ENCODE data around the gene REM2.
"Not testable (repeated sequence)": the region's sequence is repeated elsewhere in the genome, so short reads cannot be mapped to it uniquely, and the experiment has no call there.

REM2 gene

DNA sequence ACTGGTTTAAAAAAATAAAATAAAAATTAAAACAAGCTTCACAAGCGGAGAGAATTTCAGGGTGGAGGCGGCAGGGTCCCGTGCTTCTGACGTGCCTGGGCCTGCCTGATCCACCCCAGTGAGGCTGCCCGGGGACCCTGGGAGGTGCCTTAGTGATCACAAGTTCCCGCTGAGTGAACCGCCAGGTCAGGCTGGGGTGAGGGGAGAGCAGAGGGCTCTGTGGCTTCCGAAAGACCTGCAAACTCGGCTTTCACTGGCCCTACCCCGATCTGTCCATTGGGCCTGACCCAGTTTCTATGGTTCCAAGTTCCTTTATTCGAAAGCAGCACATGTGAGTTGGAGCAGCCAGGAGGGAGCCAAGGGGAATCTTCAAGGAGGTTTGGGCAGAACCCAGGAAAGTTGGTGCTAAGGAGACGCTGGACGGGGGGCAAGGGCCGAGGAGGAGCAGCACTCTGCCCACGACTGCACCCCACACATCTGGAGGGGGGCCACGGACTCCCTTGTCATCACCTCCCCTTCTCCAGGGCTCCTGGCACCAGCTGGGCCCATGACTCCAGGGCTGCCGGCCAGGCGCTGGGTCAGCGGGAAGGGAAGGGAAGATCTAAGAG lies 33.7 kb upstream of the REM2 start:
- no peak for DNase-seq

DNA sequence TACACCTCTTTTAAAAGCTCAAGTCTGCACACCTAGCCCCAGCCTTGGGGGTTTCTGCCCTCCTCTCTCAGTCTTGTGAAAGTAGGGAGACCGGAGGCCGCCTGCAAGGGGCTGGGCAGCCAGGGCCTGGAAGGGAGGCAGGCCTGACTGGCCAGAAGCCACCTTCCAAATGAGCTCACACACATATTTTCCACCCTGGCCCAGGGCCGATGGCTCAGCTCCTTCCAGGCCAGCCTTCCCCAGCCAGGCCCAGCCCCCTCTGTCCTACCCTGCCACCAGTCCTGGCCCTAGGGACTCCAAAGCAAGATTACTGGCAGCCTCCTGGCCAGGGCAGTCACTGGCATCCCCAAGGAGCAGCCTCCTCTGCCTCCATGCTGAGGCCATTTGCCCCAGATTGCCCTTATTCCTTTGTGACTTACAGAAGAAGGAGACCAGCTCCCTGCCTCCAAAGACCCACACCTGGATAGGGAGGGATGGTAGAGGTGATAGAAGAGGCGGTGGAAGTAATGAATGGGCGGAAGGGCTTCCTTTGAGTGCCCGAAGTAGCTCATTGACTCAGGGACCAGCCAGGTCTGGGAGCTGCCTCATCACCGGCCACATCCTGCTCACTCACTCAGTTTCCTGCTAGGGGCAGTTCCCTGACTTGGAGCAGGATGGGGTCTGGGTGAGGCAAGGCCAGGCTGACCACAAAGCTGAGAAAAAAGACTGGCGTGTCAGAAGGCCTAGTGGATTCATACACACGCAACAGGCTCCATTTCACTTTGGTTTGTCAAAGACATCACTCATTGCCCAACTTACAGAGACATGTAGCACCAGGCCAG lies 31.9 kb upstream of the REM2 start:
- DNase-seq = no peak

DNA sequence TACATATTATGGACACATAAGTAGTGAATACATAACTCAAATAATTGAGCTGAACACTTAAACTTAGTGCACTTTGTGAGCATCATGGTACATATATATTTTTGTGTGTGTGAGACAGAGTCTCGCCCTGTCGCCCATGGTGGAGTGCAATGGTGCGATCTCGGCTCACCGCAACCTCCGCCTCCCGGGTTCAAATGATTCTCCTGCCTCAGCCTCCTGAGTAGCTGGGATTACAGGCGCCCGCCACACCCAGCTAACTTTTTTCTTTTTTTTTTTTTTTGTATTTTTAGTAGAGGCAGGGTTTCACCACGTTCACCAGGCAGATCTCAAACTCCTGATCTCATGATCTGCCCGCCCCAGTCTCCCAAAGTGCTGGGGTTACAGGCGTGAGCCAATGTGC lies 30.8 kb upstream of the REM2 start:
- not testable (repeated sequence) for DNase-seq

DNA sequence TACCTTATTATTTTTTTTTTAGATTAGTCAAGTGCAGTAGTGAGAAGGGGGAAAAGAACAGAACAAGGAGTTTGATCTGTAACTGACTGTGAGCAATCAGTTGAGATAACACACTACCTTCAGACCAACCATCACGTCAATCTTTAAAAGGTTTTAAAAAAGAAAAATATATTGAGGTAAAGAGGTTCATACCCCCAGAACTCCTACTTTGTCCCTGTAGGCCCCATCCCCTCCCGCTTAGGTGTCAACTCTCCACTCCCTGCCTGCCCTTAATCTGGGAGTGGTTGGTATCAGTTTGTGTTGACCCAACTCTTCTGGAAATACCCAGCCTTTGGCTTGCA lies 30.5 kb upstream of the REM2 start:
- DNase-seq = no peak

DNA sequence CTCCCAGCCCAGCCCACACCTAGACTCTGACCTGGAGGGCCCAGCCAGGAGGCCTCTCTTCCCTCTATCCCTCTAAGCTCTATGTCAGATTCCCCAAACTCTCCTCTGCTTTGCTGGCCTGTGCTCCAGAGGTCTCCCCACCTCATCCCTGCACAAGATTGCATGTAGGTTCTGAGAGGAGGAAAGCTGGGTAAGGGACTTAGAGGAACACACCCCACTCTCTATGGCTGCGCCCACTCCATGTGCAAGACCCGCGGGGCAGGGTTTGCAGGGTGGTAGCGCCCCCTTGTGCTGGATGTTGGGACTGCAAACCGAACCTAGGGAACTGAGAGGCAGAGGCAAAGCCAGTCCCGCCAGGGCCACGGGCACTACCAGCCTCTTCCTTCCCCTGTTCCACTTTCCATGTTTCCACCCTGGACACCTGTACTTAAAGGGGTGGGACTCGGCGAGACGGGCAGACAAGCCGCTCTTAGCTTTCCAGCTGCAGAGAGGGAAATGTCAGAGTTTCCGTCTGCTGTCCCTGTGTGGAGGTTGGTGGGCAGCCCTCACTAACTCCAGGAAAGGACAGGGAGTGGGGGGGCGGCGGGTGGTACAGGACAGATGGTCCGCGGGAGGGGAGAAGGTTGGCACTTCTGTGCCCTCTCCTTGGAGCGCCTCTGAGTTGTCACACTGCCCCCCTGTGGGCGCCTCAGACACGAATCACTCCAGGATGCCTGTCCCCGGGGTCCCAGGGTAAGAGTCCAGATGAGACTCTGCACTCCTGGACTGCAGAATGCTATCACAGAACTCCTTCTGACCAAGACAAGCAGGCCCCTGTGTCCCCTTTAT lies 29.9 kb upstream of the REM2 start:
- DNase-seq = peak; percentile 90

DNA sequence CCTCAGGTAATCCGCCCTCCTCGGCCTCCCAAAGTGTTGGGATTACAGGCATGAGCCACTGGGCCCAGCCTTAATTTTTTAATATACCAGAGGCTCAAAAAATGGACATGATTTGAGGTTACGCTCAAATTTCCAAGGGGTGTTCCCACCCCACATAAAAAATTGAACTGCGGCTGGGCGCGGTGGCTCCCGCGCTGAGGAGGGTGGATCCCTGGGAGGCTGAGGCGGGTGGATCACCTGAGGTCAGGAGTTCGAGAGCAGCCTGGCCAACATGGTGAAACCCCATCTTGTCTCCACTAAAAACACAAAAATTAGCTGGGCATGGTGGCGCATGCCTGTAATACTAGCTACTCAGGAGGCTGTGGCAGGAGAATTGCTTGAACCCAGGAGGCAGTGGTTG lies 28.7 kb upstream of the REM2 start:
- not testable (repeated sequence) for DNase-seq

DNA sequence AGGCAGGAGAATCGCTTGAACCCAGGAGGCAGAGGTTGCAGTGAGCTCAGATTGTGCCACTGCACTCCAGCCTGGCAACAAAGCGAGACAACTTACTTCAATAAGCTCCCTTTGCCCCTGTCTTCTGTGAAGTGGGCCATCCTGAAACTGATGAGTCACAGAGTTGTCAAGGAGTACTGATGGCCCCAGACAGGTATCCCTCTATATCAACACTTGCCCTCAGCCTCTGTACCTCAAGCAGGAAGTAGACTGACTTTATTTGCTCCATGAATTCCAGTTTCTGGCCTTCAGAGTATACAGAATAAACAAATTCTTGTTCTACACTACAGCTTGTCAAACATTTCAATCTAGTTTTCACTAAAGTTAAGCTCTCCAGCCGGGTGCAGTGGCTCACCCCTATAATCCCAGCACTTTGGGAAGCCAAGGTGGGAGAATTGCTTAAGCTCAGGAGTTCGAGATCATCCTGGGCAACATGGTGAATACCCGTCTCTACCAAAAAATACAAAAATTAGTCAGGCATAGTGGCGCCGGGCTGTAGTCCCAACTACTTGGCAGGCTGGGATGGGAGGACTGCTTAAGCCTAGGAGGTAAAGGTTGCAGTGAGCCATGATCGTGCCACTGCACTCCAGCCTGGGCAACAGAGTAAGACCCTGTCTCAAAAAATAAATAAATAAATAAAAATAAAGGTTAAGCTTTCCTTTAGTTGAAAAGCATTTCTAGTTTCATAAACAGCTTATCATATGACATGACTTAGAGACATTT lies 27.9 kb upstream of the REM2 start:
- DNase-seq = no peak

DNA sequence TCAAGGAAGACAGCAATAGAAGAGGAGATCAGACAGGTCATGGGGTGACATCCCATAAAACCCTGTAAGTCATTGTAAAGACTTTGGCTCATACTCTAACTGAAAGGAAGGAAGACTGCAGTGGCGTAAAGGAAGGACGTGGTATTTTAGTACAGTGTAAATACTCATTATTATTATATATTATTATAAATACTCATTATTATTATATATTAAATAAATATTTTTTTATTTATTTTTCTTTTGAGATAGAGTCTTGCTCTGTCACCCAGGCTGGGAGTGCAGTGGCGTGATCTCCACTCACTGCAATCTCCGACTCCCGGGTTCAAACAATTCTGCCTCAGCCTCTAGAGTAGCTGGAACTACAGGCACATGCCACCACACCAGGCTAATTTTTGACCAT lies 26.6 kb upstream of the REM2 start:
- DNase-seq = no peak

DNA sequence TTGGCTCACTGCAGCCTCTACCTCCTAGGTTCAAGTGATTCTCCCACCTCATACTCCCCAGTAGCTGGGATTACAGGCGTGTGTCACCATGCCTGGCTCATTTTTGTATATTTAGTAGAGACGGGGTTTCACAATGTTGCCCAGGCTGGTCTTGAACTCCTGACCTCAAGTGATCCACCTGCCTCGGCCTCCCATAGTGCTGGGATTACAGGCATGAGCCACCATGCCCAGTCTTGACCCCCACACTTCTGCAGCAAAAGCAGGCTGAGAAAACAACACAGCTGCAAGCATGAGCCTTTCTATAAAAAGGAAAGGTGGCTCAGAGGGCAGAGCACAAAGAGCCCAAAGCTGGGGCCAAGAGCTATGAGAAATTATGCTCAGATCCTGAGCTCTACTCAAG lies 22.6 kb upstream of the REM2 start:
- not testable (repeated sequence) for DNase-seq

DNA sequence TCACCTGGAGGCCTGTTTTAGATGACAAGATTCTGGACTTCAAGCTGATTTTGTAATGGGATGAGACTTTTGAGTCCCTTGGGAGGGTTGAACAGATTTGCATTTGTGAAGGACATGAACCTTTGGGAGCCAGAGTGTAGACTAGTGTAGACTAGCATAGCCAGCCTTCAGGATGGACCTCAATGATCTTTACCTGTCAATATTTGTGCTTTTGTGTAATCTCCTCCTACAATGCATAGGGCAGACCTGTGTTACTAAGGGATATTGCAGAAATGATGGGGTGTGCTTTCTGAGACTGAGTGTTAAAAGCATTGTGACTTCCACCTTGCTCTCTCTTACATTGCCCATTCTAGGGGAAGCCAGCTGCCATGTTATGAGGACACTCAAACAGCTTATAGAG lies 21.4 kb upstream of the REM2 start:
- no peak for DNase-seq

DNA sequence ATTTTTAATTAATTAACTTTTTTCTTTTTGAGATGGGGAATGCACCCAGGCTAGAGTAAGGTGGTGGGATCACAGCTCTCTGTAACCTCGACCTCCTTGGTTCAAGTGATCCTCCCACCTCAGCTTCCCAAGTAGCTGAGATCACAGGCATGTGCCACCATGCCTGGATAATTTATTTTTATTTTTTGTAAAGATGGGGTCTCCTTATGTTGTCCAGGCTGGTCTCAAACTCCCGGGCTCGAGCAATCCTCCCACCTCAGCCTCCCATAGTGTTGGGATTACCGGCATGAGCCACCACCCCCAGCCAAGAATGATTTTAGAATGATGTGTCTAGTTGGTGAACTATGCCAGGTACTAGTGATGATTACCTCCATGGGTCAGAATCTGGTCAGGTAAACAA lies 18.0 kb upstream of the REM2 start:
- no peak for DNase-seq

DNA sequence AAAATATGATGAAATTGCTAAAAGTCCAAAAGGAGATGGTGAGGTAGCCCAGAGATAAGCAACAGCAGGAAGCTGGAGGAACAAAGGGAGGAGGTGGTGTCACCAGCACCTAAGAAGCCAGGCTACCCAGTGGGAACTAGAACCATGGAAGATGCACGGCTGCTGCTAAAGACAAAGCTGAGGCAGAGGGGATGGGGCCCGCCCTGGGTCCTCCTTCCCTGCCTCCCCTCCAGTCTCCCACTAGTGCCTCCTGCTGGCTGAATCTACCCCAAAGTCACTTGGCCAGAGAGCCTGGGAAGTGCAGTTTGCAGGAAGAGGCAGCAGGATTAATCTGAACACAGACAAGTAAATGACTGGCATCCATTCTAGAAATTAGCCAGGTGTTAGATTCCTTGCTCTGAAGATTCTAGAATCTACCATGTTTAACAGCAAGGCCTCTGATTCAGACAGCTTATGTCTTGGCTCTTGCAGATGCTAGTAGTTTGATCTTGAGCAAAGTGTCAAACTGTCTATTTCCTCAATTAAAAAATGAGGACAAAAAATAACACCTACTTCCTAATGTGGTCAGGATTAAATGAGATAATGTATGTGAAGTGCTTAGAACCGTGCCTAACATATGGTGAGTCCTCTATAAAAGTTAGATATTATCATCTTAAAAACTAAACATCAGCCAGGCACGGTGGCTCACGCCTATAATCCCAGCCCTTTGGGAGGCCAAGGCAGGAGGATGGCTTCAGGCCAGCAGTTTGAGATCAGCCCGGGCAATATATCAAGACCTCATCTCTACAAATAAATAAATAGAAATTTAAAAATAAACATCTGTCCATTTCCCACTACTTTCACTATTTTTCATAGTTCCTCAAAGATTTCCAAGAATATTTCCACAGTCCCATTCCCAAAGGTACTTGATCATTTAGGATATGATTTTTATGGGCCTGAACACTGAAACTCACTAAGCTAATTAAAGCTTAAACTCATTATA lies 17.3 kb upstream of the REM2 start:
- peak; percentile 27 for DNase-seq

DNA sequence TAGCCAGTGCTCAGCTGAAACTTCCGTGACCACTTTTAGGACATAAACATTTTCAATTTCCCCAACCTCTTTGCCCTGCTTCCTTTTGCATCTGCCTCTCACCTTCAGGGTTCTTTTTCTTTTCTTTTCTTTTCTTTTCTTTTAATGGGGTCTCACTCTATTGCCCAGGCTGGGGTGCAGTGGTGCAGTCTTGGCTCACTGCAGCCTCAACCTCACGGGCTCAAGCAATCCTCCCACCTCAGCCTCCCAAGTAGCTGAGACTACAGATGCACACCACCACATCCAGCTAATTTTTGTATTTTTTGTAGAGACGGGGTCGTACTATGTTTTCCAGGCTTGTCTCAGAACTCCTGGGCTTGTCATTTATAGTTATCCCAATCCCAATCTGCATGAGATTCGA lies 16.1 kb upstream of the REM2 start:
- no peak for DNase-seq

DNA sequence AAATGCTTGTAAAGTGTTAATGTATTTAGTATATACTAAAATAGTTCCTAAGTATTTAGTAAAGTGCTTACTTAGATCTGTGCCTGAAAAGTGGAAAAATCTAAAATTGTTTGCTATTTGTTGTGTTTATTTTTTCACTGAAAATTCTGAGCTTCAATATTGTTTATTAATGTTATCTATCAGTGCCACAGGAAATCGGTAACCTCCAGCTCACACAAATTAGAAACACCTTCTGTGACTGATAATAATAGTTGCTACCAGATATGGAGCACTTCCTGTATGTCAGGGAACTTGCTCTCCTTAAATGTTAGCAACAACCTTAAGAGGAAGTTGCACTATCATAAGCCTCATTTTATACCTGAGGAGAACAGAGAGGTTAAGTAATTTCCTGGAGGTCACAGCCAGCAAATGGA lies 12.2 kb upstream of the REM2 start:
- no peak for DNase-seq

DNA sequence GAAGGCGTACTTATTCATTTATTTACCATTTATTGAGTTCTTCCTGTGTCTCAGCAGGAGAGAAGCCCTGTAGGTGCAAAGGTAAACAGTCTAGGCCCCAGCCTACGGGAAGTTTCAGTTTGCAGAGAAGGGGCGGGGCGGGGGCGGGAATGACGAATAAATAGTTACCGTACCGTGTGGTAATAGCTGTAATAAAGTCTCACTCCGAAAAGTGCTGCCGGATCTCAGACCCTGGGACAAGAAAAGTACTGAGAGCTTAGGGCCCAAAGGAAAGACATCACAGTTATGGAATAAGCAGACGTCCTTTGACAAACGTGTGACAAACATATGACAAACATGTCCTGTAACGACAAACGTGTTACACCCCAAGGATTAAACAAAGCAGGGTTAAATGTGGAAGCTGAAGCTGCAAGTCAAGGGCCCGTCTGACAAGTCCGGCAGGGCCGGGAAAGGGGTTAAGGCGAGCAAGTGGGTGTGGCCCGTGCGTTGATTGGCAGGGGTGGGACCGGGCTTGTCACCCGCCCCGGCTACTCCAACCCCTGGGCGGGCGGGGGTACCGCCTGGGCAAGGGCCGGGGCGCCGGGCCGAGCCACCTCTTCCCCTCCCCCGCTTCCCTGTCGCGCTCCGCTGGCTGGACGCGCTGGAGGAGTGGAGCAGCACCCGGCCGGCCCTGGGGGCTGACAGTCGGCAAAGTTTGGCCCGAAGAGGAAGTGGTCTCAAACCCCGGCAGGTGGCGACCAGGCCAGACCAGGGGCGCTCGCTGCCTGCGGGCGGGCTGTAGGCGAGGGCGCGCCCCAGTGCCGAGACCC lies 11.6 kb upstream of the REM2 start, which contains the start of gene LRP10:
Gene LRP10 (plus strand): TSS at position 517 of the 809 bp plus-strand sequence. CDS start 564 bp downstream, outside the sequence.
- peak; percentile 90 for DNase-seq

DNA sequence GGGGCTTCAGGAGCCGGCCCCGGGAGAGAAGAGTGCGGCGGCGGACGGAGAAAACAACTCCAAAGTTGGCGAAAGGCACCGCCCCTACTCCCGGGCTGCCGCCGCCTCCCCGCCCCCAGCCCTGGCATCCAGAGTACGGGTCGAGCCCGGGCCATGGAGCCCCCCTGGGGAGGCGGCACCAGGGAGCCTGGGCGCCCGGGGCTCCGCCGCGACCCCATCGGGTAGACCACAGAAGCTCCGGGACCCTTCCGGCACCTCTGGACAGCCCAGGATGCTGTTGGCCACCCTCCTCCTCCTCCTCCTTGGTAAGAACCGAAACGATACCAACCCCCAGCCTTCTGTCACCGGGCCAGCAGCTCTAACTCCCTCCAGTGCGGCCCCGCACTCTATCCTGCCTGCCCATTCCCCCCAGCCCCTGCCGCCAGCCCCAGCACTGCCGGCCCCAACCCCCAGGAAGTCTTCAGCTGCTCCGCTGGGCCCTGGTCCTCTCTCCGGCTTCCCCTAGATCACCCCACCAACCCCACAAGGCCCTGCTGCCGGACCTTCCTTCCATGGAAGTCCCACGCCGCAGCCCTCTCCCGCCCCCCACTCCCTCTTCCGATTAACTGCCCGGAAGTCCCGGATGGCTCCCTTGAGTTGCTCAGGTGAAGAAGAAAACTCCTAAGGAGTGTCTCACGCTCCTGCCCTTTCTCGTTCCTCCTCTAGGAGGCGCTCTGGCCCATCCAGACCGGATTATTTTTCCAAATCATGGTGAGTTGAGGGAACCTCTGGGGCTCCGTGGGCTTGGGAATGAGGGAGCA lies 10.8 kb upstream of the REM2 start:
- DNase-seq = peak; percentile 82

DNA sequence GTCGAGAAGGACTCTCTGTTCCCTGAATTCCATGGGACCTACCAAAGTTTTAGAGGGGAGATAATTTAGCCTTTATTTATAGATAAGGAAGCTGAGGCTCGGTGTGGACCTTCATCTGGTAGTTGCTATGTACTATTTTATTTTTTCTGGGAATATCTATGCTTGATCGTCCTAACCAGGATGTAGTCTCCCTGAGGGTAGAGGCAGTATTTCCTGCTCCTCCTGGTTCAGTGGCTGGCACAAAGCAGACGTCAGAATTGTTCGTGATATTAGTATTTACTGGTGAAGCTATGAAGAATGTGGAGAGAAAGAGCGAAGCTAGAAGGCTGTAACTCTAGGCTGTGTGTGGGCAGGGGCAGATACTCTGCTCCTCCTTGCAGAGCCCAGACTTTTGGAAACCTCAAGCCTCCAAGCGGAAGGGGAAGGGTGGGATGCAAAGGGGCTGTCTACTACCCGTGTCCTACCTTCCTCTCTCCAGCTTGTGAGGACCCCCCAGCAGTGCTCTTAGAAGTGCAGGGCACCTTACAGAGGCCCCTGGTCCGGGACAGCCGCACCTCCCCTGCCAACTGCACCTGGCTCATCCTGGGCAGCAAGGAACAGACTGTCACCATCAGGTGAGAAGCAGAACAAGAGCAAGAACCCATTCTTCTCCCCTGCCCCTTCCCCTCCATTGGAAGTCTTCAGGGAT lies 10.0 kb upstream of the REM2 start:
- no peak for DNase-seq

DNA sequence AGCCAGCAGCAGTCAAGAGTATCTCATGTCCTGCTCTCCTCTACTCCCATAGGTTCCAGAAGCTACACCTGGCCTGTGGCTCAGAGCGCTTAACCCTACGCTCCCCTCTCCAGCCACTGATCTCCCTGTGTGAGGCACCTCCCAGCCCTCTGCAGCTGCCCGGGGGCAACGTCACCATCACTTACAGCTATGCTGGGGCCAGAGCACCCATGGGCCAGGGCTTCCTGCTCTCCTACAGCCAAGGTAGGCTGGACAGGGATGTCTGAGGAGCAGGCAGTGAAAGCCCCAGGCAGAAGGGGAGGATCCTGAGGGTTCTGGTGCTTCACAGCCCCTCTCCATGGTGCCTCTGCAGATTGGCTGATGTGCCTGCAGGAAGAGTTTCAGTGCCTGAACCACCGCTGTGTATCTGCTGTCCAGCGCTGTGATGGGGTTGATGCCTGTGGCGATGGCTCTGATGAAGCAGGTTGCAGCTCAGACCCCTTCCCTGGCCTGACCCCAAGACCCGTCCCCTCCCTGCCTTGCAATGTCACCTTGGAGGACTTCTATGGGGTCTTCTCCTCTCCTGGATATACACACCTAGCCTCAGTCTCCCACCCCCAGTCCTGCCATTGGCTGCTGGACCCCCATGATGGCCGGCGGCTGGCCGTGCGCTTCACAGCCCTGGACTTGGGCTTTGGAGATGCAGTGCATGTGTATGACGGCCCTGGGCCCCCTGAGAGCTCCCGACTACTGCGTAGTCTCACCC lies 7.8 kb upstream of the REM2 start:
- DNase-seq = no peak
